ENCODE results near the gene RAB3B.

GRCh38 chr1:51964309-51964696 is 26.2 kb downstream of the RAB3B start:
- no peak for TF ChIP-seq EP300 (IDR thresholded peaks at IDR 0.05; ENCODE audit: borderline replicate concordance)
- TF ChIP-seq CEBPB (IDR thresholded peaks at IDR 0.05), result no peak
- no peak for TF ChIP-seq EGR1 (IDR thresholded peaks at IDR 0.05)

Data from Ishikawa (cell line).